Measurements from ENCODE around the gene CCDC158.

CCDC158 gene

DNA sequence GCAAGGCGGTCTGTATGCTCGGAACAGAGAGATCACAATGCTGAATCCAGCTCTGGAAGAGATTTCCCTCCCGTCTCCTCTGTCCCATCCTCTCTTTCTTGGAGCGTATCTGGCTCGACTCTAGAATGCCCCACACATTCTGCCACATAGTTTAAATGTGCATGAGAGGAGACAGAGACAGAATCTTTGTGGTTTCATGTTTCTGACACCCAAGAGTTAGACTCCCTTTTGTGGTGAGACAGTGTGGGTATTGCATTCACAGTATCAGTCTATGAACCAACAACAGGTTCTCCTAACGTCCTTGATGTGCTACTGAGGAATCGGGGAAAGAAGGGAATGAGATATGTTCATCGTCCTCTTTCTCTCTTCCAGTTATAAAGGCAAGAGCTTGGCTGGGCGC lies 144.1 kb downstream of the CCDC158 start:
- no peak for DNase-seq

DNA sequence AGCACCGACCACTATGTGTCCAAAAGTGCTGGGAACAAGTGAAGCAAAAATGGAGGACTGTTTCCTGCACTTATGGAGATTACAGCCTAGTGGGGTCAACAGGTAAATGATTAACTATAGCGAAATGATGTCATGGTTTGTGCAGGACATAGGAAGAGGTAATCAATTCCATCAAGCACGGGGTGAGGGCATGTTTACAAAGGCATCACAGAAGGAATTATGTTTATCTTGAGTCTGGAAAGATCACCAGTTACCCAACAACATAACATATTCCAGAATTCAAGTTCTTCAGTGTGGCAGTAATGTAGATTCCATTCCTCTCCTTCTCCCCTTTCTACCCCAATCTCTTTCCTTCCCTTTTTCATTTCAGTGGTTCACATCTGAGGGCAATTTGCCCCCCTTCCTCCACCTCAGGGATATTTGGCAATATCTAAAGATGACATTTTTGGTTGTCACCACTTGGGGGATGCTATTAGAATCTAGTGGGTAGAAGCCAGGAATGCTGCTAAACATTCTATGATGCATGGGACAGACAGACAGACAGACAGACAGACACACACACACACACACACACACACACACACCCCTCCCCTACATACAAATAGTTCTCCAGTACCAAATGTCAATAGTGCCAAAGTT lies 145.3 kb downstream of the CCDC158 start:
- no peak for DNase-seq

DNA sequence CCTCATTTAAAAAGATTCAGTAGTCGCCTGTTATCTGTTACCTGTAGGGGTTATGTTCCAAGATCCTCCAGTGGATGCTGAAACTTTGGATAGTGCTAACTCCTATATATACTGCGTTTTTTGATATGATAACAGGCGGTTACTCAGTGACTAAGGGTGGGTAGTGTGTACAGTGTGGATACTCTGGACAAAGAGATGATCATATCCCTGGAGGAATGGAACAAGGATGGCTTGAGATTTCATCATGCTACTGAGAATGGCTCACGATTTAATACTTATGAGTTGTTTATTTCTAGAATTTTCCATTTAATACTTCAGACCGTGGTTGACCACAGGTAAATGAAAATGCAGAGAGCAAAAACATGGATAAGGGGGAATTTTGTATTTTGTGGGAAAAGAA lies 147.9 kb downstream of the CCDC158 start:
- DNase-seq, result no peak

DNA sequence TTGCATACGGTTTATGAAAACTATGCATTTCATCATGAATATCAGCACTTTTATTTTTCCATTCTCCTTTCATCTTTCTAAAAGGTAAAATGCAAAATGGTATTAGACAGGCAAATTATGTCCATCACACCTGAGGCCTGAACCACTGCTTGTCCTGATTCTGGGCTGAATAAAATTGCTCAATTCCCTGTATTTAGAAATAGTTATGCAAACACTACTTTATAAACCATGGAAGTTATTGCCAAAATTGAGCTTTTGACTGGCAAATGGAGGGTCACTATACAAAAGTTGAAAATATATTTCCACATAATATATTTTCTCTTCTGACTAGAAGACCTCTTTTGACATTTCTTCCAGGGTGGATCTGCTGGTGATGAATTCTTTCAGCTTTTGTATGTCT lies 148.4 kb downstream of the CCDC158 start:
- DNase-seq, result no peak

DNA sequence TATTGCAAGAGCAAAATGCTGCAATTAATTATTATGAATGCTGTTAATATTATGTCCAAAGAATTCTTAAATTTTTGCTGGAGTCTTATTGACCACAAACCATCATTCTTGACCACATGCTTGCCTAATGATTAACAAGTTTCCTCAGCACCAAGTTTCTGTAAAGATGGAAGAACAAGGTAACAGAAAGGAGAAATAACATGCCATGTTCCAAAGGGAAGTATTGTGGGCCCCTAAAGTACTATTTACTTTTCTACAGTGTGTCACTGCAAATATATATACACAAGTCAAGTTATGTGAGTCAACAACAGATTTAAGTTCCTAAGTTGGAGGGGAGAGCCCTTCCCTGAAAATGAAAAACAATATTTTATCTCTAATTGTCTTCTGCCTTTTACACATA lies 148.9 kb downstream of the CCDC158 start:
- DNase-seq, result no peak

DNA sequence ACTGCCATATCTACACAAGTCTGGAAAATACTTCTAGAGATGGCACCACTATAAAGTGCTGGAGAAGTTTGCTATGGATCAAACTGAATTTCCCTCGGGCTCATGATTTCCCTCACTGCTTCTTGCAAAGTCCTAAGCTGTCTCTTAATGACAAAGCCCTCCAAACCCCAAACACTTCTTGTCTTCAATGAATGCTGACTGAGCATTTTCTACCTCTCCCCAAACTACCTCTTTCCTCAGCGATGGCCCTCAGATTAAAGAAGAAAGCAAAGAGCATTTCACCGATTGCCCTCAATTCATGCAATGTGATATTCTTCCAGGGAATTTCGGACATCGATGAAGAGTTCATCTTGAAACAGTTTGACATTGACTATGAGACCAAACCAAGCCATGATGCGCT lies 149.7 kb downstream of the CCDC158 start:
- DNase-seq, result no peak

DNA sequence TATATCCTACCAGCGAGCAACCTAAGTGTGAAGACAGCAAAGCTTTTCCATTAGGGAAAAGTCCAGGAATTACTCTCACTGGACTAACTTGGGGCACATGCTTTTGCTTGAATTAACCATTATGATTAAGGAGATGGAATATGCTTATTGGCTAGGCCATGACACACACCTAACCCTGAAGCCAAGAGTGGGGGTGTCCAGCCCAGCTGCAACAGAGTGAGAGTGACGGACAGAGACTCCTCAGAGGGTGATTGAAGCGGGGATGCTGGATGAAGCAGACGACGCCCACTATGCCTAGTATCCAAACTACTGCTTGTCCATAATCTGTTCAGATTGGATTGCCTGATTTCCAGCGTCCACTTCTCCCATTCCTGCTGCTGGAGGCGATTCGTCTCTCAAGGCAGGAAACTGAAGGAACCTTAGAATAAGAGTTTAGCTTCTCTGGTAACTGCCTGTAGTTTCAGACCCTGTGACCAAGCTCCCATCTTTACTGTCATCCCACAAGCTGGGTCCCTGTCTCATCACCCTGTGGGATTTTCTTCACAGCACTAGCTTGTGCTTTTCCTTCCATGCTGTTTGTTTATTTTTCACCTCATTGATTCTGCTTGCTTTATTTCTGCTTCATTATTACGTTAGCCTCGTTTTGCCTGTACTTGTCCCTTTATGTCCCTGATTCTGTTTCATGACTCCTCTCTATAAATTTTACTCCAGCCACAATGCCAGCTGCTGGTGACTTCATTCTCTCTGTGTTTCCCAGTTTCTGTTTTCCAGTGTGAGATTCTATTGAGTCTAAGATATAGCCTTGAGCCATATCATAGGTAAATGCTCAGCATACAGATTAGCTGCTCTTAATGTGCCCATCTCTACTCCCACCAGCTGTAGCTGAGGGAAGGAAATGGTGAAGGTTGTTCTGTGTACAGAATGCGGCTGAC lies 150.4 kb downstream of the CCDC158 start:
- DNase-seq, result no peak

DNA sequence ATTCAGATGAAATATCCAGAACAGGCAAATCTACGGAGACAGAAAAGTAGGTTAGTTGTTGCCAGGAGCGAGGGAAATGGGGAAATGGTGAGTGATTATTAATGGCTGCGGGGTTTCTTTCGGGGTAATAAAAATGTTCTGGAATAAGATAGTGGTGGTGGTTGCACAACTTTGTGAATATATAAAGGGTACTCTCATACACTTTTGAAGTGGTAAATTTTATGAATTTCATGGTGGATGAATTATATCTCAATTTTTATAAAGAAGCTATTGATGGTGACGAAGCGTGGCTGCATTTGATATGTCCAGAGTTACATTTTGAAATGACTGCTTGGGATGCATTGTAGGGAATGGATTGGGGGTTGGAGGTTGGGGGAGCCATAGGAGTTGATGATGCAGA lies 153.1 kb downstream of the CCDC158 start:
- DNase-seq, result no peak

DNA sequence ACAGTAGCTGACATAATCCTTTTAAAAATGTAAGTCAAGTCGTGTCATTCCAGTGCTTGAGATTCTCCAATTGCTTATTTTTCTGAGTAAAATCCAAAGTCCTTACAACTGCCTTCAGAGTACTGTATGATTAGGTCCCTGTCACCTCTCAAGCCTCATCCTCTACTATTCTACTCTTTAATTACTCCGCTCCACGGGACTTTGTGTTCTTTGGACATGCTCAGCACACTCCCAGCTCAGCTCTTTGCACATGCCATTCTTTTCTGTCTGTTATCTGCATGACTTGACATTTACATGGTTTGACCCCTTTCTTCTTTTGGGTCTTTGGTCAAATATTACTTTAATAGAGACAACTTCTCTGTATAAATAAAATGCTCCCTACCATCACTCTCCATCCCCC lies 154.3 kb downstream of the CCDC158 start:
- DNase-seq, result no peak

DNA sequence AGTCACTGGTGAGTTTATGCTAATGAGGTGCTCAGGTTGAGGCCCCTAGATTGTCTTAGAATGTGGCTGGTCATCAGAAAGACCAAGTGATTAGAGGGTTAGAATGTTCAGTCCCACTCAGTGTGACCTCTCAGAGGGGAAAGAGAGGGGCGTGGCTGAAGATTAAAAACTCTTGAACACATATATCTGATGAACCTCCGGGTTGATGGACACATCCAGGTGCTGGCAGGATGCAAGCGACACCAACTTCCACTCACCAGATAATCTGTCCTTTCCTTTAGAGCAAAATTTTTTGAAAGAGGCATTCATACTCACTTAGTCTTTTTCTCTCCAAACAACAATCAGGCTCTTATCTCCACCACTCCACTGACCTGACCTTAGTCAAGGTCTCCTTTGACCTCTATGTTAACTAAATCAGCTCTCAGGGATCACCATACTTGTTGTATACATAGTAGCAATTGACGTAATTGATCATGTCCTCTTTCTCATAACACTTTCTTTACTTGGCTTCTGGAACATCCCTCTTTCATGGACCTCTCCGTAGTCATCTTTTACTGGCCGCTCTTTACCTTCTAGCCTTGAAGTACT lies 155.2 kb downstream of the CCDC158 start:
- no peak for DNase-seq
